ENCODE results near the gene PLB1.

PLB1 gene

DNA sequence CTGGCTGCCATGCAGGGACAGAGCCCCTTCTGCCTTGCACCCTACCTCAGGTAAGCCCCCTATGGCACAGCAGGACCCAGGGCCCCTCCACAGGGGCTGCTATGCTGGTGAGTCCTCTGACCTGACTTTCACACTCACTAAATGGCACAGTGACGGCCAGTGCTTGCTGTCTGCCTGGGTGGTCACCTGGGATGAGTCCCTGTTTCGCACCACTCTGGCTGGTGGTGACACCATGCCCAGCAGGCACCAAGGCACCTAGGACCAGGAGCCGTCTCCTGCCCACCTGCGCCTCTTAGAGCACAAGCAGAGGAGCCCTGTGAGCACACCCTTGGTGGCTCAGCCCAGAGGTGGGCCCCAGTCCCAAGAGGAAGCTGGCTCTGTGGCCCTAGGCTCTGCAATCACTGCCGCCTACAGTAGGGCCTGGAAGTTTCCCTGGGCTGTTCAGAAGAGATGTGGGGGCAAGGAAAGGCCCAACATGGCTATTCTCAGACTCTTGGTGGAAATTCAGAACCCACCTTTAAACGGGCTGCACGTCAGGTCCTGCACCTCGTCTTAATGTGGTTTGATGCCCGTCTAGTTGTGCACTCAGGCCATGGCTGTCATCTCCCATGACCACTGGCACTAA, 96.0 kb downstream of the PLB1 start:
- DNase-seq (ENCODE audit: low spot score) = no peak

DNA sequence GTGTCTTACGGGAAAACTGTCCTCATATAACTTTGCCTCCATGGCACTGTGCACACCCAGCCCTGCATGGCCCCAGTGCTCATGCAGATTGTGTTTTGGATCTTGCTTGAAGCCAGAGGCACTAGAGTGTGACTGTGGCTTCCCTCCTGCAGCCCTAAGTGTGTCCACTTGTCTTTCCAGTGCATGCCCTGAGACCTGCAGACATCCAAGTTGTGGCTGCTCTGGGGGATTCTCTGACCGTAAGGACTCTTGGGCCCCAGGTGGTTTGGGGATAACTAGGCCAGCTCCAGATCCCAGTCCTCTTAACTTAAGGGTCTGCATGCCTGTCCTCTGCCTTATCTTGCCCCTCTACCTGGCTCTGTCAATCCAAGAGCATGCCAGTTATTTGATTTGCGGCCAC, 96.6 kb downstream of the PLB1 start:
- DNase-seq (ENCODE audit: low spot score) = no peak

DNA sequence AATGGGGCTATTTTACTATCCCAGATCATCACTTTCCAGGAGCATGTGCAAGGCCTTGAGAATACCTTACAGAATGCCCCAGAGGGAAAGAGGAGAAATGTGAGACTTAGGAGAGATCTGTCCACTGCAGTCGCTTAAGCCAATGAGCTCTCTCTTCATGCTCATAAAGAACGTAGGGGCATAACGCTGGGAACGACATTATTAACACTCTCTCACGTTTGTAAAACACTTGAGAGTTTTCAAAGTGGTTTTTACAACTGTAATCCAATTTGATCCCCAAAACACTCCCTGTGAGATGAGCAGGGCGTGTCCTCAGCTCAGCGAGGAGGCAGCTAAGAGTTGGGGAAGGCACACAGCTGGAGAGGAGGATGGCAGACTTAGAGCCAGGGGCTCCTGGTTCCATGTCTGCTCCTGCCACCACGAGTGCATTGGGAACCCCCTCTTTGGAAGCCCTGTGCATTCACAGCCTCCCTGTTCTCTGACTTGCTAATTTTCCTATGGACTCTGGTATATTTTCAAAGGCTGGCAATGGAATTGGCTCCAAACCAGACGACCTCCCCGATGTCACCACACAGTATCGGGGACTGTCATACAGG, 97.4 kb downstream of the PLB1 start:
- no peak for DNase-seq (ENCODE audit: low spot score)

DNA sequence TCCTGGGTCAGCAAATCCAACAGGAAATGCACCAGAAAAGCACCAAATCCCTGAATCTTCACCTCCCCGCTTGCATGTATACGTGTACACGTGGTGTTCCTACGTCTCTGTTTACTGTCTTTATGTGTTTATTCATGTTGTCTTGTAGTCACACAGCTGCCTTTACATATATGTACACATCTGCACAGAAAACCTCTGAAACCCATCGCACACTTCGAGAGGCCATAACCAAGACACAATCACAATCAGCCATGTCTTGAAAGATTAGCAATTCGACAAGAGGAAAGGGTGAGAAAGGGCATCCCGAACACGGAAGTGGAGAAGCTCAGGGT, 98.1 kb downstream of the PLB1 start:
- no peak for DNase-seq (ENCODE audit: low spot score)

DNA sequence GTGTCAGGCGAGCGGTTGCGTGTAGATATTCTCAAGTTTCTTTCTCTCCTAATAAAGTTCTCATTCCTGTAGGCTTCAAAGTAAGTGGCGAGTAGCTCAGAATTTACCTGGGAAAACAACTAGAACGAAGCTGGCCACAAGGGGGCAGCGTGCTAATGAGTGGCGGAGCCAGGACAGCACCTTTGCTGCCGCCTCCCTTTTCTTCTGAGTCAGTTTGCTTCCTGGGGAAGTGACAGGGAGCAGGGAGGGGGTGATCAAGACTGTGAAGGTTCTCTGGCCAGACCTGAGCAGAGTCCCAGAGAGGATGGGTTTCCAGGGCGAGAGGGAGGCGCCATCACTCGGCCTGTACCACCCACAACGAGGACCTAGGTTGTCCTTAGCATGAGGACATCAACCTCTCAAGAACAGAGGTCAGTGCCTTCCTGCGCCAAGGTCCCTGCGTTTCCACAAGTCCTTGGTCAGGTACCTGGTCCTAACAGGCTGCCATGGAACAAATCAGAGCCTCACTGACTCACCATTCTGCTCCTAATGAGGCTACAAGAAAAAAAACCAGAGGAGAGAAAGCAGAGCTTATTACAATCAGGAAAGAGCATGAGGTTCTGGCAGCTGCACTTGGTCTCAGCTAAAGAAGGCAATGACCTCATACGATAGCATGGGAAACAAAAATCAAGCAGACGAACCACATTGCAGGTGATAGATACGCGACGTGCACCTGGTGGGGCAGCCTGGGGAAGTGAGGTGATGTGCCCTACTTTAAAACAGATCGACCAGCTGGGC, 98.7 kb downstream of the PLB1 start:
- DNase-seq (ENCODE audit: low spot score) = peak; percentile 71

DNA sequence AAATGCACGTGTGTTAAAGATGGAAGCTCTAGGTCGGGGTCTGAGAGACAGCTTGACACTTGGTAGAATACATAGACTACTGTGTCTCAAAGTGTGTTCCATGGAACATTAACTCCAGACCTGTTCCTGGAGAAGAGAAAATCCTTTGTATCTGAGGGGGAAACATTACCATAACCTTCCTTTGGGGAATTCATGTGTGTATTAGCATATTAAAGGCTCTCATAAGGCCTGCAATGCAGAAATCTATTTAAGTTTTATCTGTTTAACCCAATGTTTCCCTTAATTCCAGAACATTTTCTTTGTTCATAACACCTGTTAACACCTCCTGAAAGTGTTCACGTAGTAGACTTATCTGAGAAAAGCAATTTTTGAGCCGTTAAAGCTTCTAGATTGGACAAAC, 99.5 kb downstream of the PLB1 start:
- DNase-seq (ENCODE audit: low spot score) = no peak

DNA sequence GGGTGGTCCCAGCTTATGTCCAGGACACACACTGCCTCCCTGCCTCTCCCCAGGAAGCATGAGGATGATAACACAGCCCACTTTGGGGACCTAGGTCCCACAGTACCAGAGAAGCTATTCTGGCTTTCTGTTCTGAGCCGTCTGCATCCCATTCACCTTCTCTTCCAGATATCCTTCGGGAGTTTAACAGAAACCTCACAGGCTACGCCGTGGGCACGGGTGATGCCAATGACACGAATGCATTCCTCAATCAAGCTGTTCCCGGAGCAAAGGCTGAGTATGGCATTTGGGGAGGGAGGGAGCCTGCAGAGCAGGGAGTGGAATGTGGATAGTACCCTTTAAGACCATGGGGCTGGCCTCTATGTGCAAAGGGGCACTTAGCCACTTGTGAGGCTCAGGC, 102.6 kb downstream of the PLB1 start:
- no peak for DNase-seq (ENCODE audit: low spot score)

DNA sequence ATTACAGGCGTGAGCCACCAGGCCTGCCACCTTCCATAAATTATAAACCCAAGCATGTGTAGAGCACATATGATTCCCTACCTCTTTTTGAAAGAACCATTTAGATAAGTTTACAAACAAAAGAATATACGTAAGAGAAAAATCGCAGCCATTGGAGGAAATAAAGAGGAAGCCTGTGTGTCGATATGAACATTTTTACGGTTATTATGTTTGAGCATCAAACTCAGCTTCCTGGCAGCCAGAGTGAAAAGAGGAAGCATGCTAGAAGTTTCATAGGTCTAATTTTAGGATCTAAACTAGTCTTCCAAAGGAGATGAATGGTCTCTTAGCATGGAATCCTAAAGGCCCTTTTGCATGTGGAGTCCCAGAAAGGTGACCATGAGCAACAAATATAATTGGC, 104.3 kb downstream of the PLB1 start:
- DNase-seq (ENCODE audit: low spot score) = no peak

DNA sequence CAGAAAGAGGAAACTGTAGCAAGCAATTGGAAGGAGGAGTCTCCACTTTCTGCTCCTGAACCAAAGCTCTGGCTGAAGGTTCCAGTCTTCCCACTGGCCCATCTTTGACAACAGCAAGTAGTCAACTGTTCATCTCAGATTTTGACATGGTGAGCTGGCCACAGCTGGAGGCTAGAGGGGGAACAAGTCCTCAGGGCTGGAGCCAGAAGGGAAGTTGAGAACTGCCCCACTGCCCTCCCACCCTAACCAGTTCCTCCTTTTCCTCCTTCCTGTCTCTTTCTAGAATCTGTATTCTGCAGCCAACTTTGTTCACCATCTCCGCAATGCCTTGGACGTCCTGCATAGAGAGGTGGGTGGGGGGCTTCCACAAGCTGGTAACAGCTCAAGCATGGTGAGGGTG, 105.8 kb downstream of the PLB1 start:
- no peak for DNase-seq (ENCODE audit: low spot score)

DNA sequence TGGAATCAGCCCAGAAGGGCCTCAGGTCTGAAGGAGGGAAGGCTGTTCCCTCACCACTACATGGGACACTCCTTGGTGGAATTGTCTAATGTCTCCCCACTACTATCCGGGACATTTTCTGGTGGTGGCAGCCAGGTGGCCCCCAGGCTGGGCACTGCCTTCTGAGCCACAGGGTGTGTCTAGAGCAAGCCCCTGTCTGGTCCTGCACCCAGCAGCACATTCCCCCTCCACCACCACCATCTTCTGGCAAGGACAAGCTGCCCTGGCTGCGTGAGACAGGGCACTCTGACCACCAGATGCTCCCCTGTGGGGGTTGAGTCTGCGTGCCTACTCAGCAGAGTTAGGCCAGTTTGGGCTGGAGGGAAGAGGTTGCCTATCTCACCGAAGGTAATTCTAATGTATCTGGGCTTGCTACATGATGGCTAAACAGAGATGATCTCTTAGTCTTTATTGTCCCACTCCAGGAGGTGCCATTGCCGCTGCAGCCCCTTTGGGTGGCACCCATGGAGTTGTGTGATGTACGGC, 106.3 kb downstream of the PLB1 start:
- no peak for DNase-seq (ENCODE audit: low spot score)

DNA sequence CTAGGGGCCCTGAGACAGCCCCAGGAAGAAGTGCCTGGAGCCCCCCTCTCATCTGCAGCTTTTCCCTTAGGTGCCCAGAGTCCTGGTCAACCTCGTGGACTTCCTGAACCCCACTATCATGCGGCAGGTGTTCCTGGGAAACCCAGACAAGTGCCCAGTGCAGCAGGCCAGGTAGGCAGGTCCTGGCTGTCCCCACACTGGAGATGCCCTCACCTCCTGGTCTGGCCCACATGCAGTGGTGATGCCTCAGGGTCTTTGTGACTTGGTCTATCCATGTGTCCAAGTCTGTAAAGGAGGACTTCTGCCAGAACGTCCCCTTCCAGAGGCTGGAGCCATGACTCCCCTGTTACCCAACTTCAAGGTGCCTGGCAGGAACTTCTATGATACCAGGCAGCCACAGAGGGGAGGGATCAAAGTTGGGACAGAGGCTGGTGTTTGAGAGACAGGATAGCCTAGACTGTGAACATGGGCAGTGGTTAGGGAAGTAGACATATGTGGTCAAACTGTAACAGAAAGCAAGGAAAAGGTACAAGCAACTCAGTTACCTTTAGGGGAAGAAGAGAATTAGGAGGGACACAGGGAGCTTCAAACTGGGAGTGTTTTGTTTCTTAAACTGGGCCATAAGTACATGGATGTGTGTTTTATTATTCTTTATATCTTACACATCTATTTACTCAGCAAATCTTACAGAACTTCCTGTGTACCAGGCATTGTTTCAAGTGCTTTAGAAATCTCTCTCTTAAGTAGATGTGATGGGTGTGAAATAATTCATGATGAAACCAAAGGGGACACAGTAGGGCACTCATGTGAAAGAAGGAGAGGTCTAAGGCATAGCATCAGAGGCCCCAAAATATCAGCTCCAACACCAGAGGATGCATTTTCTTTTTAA, 107.1 kb downstream of the PLB1 start:
- DNase-seq (ENCODE audit: low spot score) = no peak

DNA sequence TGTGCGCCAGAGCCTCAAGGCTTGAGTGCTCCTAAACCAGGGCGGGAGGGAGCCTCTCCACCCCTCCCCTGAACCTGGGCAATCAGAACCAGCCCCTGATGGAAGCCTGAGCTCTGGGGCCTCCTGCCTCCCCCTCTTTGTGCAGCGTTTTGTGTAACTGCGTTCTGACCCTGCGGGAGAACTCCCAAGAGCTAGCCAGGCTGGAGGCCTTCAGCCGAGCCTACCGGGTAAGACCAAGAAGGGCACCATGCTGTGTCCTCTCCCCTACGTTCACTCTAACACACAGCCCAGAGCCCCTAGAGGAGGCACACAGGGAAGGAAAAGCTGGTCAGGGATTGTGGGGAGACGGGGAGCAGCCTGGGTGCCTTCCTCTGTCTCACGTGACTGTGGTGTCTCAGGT, 108.0 kb downstream of the PLB1 start:
- DNase-seq (ENCODE audit: low spot score) = no peak

DNA sequence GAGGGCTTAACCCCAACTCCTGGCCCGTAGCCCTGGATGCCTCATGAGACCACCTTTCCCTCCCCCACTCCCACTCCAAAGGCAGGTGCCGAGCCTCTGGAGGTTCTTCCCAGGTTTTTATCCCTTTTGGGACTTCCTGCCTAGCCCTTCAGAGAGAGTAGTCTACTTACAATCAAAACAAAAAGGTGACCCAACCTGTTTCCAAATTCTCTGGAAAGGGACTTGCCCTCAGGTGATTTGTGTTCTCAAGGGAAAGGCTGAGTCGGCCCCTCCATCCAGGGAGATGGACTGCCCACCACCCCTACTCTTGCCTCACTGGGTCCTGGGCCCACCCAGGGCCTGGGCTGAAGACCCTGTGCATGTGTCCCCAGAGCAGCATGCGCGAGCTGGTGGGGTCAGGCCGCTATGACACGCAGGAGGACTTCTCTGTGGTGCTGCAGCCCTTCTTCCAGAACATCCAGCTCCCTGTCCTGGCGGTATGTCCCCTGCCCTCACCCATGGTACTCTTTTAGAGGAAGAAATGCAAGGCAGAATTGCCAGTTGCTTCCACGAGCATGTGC, 108.5 kb downstream of the PLB1 start:
- no peak for DNase-seq (ENCODE audit: low spot score)

DNA sequence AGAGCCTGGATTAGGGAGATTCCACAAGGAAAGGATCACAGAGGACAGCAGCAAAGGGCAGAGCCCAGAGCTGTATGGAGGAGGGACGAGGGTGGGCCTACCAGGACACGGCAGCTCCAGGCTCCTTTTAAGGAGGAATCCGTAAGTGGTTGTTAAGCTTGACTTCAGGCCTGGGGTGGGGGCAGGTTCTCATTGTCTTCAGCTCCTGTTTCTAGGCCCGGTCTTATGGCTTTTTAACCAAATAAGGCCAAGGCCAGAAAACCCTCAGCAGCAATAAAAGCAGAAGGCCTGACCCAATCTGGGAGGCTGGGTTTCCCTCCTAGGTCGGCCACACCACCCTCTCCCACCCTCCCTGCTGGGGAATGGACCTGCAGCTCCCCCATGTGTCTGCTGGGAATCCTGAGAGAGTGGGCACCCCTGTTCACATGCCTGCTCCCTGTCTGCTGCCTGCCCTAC, 111.2 kb downstream of the PLB1 start:
- no peak for DNase-seq (ENCODE audit: low spot score)

DNA sequence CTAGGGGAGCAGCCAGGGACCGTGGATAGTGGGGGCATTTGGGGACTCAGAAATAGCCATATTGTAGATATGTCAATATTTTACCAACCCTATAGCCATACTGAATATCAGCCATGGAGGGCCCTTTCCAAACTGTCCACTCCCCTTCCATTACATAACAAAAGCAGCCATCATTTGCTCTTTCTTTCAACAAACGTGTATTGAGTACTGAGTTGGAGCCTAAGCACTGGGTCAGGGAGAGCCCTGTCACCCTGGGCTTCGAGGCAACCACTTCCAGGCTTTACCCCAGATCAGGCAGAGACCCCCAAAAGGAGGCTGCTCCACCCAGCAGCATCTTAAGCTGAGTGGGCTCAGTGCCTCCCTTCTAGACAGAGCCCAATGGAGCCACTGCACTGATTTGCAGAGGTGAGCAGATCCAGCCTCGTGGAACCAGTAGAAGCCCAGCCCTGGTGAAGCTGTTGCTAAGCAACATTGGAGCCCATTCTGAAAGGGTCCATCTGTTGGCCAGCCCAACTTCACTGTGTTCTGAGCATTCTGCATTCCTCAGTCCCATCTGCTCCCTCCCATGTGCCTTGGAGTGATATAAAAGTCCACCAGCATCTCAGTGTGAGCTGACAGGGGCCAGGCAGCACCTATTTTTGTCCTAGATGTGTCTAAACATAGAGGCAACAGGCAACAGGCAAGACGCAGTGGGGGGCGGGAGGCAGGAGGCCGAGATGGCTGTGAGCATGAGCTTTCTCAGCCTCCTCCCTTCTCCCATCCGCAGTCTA, 112.1 kb downstream of the PLB1 start:
- no peak for DNase-seq (ENCODE audit: low spot score)

DNA sequence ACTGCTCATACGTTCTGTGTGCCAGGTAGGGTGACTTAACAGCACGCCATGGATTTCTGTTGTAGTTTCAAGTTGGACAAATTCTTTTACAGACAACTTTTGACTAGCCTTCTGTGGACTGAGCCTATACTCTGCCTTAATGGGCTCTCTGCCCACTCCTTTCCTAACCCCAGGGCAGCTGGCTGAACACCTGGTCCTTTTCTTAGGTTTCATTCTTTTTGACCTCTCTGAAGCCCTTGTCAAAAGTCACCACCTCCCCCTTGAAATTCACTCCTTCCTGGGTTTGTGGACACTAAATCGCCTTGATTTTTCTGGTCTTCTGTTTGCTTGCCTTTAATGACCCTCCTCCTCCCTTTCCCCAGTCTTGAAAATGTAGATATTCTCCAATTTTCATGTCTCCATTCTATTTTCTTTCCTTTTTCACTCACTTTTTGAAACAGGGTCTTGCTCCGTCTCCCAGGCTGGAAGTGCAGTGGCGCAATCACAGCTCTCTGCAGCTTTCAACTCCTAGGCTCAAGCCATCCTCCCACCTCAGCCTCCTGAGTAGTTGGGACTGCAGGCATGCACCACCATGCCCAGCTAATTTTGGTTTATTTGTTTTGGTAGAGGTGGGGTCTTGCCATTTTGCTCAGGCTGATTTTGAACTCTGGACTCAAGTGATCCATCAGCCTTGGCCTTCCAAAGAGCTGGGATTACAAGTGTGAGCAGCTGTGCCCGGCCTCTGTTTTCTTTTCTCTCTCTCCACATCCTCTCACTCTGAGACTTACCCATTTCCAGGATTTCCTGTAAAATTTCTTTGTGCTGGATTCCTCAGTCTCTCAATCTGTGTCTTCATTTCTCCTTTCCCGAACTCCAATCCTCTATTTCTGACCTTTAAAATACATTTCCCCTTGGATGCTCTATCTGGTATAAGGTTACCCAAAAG, 112.9 kb downstream of the PLB1 start:
- no peak for DNase-seq (ENCODE audit: low spot score)

DNA sequence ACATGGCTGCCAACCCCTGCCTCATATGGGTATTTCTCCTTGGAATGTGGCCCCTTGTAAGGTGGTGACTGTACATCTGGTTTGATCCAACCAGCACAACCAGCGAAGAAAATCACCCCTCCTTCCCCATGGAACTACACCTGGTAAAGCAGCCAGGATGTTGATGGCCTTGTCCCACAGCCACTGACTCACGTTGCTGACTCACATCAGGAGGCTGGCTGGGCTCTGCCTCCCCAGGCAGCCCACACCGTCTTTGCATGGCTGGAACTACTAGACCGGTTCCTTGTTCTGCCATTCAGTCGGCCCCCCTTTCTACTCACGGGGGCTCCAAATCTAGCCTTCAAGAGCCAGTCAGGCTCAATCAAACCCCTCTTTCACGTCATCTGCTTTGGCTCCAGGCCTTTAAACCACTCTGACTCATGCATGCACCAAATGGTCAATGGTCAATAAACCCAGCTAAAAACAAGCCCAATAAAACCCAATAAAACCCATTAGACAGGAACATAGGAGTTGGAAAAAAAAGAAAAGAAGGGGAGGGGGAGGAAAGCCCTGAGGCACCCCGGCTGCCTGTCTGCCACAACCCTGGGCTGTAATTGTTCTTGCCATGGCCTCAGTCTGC, 114.8 kb downstream of the PLB1 start:
- no peak for DNase-seq (ENCODE audit: low spot score)

DNA sequence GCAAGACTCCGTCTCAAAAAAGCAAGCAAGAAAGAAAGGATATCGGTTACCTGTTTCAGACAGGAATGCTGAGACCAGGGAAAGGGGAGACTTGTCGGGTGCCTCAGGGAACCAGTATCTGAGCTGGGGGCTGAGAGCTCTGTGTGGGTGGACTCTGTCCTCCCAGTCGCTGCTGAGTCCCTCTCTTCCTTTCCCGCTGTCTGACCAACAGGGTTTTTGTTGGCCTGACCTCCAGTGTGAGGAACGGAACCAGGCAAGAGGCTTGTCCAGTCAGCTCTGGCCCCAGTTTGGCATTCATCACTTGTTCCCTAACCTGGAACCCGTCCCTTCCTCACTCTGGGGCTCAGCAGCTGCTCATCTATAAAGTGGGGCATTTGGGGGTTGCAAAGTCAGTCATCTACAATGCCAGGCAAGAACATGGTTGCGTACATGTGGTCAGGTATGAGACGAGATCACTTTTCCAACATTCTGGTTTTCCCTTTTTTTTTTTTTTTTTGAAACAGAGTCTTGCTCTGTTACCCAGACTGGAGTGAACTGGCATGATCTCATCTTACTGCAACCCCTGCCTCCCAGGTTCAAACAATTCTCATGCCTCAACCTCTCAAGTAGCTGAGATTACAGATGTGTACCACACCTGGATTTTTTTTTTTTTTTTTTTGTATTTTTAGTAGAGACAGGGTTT, 116.4 kb downstream of the PLB1 start:
- DNase-seq (ENCODE audit: low spot score) = no peak

DNA sequence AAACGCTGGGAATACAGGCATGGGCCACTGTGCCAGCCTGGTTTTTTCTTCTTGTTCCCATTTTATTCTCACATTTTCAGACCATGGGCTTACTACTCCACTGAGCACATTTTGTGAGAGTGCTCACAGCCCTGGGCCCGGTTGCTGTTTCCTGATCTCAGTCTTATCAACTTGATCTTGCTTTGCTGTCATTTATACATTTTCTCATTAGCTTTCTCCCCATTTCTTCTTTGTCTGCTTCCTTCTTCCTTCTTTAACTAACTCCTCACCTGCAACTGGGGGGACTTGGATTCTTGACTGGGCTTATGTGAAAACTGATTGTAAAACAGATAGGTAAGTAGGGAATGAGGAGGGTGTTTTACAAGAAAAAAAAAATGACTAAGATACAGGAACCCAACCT, 117.3 kb downstream of the PLB1 start:
- no peak for DNase-seq (ENCODE audit: low spot score)

All from hematopoietic multipotent progenitor cell treated with erythropoietin and hydrocortisone succinate and interleukin-3 and kit ligand, for 15 days (in vitro differentiated cells).